Peyer's patch (tissue), 4 donors: ENCODE results near the gene ACOT9. TPM values are rescaled to one million over a fixed set of nuclear protein-coding genes. Genes with fewer than 3 reads are reported as not detected.
"Not testable (repeated sequence)": the region's sequence is repeated elsewhere in the genome, so short reads cannot be mapped to it uniquely, and the experiment has no call there.

Source experiments
- DNase-seq, 3 donors: peaks; one replicate each; pipeline ENCODE4 v3.0.0-alpha.2; 2017 to 2019
- H3K27ac ChIP-seq, 4 donors: fragments of 200-600 bp; sonication (generic); one replicate each; pipeline ENCODE4 v1.5.1; 2016 to 2019
- H3K27me3 ChIP-seq, 2 donors: fragments of 200-600 bp; sonication (generic); one replicate each; pipeline ENCODE4 v1.5.1; 2019
- H3K36me3 ChIP-seq, 3 donors: fragments of 200-600 bp; sonication (generic); one replicate each; pipeline ENCODE4 v1.5.1; 2016 to 2019
- H3K4me1 ChIP-seq, 4 donors: fragments of 200-600 bp; sonication (generic); one replicate each; pipeline ENCODE4 v1.5.1; 2016 to 2019
- H3K4me3 ChIP-seq, 4 donors: fragments of 200-600 bp; sonication (generic); 1 replicate in 3 of 4; 2 replicates in 1 of 4; pipeline ENCODE4 v1.5.1; 2016 to 2019; ENCODE audit warnings: mild to moderate bottlenecking in 1 of 4
- H3K9me3 ChIP-seq, 4 donors: fragments of 200-600 bp; sonication (generic); one replicate each; pipeline ENCODE4 v1.5.1; 2016 to 2019; ENCODE audit warnings: mild to moderate bottlenecking in 1 of 4
- POLR2A ChIP-seq, 2 donors: fragments of 450-650 bp; IDR thresholded peaks; one replicate each; pipeline ENCODE4 v1.5.1; 2017; ENCODE audit warnings: antibody characterized with exemption in 2 of 2, mild to moderate bottlenecking in 2 of 2, moderate library complexity in 2 of 2
- total RNA-seq, 4 donors: library from RNA; depleted of rRNA; stranded (reverse); fragments of >200 nt; gene quantifications; one replicate each; pipeline ENCODE4 v1.1.0, GENCODE V29; 2016
- TF ChIP-seq, protein P1 (sequence below), 6 experiments: fragments of 450-650 bp in 4 of 6; fragments of 200-600 bp in 2 of 6; sonication (generic) in 1 of 6; IDR thresholded peaks; one replicate each; pipeline ENCODE4 v1.5.1; 2017 to 2019; ENCODE audit warnings: antibody characterized with exemption in 6 of 6, mild to moderate bottlenecking in 3 of 6, moderate library complexity in 1 of 6

ACOT9 gene
- total RNA-seq, 4 donors from 2014 or later: 24.7 to 29.8 (median 28.6) TPM

DNA sequence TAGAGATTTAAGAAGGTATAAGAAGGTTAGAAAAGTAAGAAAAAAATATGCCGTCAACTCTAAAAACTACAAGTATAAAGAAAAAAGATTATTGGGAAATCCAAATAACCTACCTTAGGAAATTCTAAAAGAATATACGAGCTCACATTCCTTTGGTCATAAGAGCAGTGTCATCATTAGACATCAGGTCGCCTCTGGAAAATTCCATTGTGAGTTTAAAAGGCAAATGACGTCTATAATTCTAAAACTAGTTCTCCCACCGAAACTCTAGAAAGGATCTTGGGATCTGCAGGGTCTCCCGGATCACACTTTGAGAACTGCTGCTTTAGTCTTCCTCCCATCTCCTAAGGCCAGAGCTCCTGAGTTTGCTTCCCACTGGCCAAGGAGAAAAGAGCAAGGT lies 39.4 kb upstream of the ACOT9 start:
- H3K27ac ChIP-seq: peak overlapping the region; percentile 45 to 98 (median 80)
- H3K27me3 ChIP-seq: no peaks in the 10 kb centered on the region
- no peak for TF ChIP-seq POLR2A (IDR thresholded peaks at IDR 0.05)
- TF ChIP-seq, protein P1, sequence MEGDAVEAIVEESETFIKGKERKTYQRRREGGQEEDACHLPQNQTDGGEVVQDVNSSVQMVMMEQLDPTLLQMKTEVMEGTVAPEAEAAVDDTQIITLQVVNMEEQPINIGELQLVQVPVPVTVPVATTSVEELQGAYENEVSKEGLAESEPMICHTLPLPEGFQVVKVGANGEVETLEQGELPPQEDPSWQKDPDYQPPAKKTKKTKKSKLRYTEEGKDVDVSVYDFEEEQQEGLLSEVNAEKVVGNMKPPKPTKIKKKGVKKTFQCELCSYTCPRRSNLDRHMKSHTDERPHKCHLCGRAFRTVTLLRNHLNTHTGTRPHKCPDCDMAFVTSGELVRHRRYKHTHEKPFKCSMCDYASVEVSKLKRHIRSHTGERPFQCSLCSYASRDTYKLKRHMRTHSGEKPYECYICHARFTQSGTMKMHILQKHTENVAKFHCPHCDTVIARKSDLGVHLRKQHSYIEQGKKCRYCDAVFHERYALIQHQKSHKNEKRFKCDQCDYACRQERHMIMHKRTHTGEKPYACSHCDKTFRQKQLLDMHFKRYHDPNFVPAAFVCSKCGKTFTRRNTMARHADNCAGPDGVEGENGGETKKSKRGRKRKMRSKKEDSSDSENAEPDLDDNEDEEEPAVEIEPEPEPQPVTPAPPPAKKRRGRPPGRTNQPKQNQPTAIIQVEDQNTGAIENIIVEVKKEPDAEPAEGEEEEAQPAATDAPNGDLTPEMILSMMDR (IDR thresholded peaks at IDR 0.05): no peak
- H3K4me3 ChIP-seq: peak overlapping the region in 2 of 4 donors; percentile 10 to 31
- no peaks in the 10 kb centered on the region for H3K9me3 ChIP-seq
- no peak for DNase-seq
- no peaks in the 10 kb centered on the region for H3K4me1 ChIP-seq
- H3K36me3 ChIP-seq: peaks cover 0 to 8% (median 0%) of the 10 kb centered on the region in 3 donors

GRCh38 chrX:23779025-23779424 lies 35.9 kb upstream of the ACOT9 start:
- no peak for DNase-seq

DNA sequence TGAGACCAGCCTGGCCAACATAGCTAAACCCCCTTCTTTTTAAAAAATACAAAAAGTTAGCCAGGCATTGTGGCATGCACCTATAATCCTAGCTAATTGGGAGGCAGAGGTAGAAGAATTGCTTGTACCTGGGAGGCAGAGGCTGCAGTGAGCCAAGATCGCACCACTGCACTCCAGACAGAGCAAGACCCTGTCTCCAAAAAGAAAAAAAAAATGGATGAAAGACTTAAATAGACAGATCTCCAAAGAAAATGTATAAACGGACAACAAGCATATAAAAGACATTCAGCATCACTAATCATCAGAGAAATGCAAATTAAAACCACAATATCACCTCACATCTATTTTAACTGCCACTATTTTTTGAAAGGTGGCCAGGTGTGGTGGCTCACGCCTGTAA lies 33.3 kb upstream of the ACOT9 start:
- no peak for DNase-seq
- Histone ChIP-seq H3K36me3 (no peaks in the 10 kb centered on the region), H3K4me1 (no peaks in the 10 kb centered on the region), H3K9me3 (no peaks in the 10 kb centered on the region), H3K27me3 (no peaks in the 10 kb centered on the region), H3K27ac (no peak overlapping the region), H3K4me3 (no peak overlapping the region)
- TF ChIP-seq, protein P1 (IDR thresholded peaks at IDR 0.05): no peak
- TF ChIP-seq POLR2A (IDR thresholded peaks at IDR 0.05): no peak

More at GRCh38 chrX:23779025-23779424, 35.9 kb upstream of the ACOT9 start:
- no peaks in the 10 kb centered on the region for H3K36me3 ChIP-seq
- no peaks in the 10 kb centered on the region for H3K9me3 ChIP-seq
- H3K4me1 ChIP-seq: no peaks in the 10 kb centered on the region
- H3K27me3 ChIP-seq: no peaks in the 10 kb centered on the region
- H3K4me3 ChIP-seq: no peak overlapping the region
- H3K27ac ChIP-seq: no peak overlapping the region
- TF ChIP-seq, protein P1 (IDR thresholded peaks at IDR 0.05): peak in 1 of 6 experiments; percentile 12
- TF ChIP-seq POLR2A (IDR thresholded peaks at IDR 0.05): no peak

DNA sequence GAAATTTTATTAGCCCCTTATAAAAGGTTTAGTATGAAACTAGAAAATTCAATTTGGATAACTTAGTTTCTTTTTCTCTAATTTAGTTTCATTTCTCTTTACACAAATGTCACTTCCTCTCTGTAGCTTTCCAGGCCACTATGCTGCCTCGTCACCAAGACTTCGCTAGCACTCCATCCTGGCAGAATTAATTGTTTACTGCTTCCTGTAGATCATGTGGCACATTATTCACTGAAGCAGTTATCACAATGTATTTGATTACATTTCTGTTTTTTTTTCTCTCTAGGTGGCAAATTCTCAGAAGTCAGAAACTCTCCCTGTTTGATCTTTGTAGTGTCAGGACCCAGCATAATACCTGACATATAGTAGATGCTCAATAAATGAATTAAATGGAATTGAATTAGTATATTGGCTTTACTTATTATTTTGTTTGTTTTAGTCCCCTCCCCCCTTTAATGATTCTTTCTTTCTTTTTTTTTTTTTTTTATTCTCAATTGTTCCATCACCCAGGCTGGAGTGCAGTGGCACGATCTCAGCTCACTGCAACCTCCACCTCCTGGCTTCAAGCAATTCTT lies 30.6 kb upstream of the ACOT9 start:
- no peaks in the 10 kb centered on the region for H3K9me3 ChIP-seq
- no peaks in the 10 kb centered on the region for H3K4me1 ChIP-seq
- peak overlapping the region in 1 of 4 donors; percentile 10 for H3K4me3 ChIP-seq
- peak overlapping the region in 3 of 4 donors; percentile 70 to 76 (median 73) for H3K27ac ChIP-seq
- H3K36me3 ChIP-seq: no peaks in the 10 kb centered on the region
- no peaks in the 10 kb centered on the region for H3K27me3 ChIP-seq
- peak in 2 of 3 donors; percentile 48 to 73 for DNase-seq
- TF ChIP-seq POLR2A (IDR thresholded peaks at IDR 0.05): no peak
- TF ChIP-seq, protein P1 (IDR thresholded peaks at IDR 0.05): no peak

DNA sequence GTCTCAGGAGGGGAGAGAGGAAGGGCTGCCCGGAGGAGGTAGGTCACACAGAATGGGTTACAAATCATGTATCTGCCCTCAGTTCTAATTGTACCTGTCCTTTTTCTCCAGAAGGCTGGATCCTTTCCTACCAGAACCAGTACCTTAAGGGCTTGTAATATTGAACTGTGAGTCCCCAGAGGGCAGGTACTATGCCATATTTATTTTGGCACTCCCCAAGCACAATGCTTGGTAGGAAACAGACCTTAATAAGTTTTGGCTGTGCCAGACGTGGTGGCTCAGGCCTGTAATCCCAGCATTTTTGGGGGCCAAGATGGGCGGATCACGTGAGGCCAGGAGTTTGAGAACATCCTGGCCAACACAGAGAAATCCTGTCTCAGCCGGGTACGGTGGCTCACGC lies 28.0 kb upstream of the ACOT9 start:
- H3K27ac ChIP-seq, H3K36me3 ChIP-seq, H3K4me1 ChIP-seq, H3K4me3 ChIP-seq, DNase-seq, H3K9me3 ChIP-seq, H3K27me3 ChIP-seq: not testable (repeated sequence)

DNA sequence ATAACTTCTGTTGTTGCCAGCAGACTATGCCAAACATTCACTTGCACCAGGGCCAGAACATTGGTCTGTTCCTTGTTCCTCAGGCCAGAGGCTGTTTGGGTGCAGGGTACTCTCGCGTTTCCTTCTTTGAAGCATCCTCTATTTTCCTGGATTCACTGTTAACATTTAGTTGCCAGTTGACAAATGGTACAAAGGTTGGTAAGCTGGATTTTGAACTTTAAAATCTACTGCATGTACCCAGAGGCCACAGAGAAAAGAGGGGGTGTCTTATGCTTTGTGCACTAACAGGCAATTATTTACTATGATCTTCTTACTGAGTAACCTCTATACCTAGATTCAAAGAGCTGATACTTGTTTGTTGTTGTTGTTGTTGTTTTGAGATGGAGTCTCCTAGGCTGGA lies 27.1 kb upstream of the ACOT9 start:
- no peaks in the 10 kb centered on the region for H3K4me1 ChIP-seq
- no peak for DNase-seq
- no peaks in the 10 kb centered on the region for H3K27me3 ChIP-seq
- H3K27ac ChIP-seq: no peak overlapping the region
- H3K4me3 ChIP-seq: no peak overlapping the region
- H3K36me3 ChIP-seq: no peaks in the 10 kb centered on the region
- H3K9me3 ChIP-seq: no peaks in the 10 kb centered on the region
- TF ChIP-seq POLR2A (IDR thresholded peaks at IDR 0.05): no peak
- TF ChIP-seq, protein P1 (IDR thresholded peaks at IDR 0.05): no peak
